ENCODE measurements around the gene FANCE. TPM values are rescaled to one million over a fixed set of nuclear protein-coding genes. Genes with fewer than 3 reads are reported as not detected.
"Not testable (repeated sequence)": the region's sequence is repeated elsewhere in the genome, so short reads cannot be mapped to it uniquely, and the experiment has no call there.

FANCE gene
- total RNA-seq, 1 donor from 2014 or later = 9.3 TPM

GRCh38 chr6:35514587-35514986 lies 62.4 kb downstream of the FANCE start:
- no peak for DNase-seq (ENCODE audit: low spot score)
- Mint-ChIP-seq H3K4me1 (peaks cover 16% of the 10 kb centered on the region), H3K4me3 (no peak overlapping the region), H3K27me3 (ENCODE audit: insufficient read depth, low read depth) (peaks cover 16% of the 10 kb centered on the region), H3K27ac (no peak overlapping the region), H3K36me3 (no peaks in the 10 kb centered on the region), H3K9me3 (no peaks in the 10 kb centered on the region)
- Histone ChIP-seq H3K4me1 (peaks cover 16% of the 10 kb centered on the region), H3K9ac (no peak overlapping the region), H3K27me3 (no peaks in the 10 kb centered on the region), H3K9me3 (ENCODE audit: low read depth) (no peaks in the 10 kb centered on the region), H3K4me2 (no peak overlapping the region), H3K36me3 (no peaks in the 10 kb centered on the region), H2AFZ (replicated peaks) (no peak overlapping the region), H3K79me2 (ENCODE audit: low read depth) (no peaks in the 10 kb centered on the region), H3K4me3 (no peak overlapping the region), H4K20me1 (ENCODE audit: low read depth) (no peaks in the 10 kb centered on the region), H3F3A (ENCODE audit: low read depth) (peaks cover 6% of the 10 kb centered on the region), H3K27ac (no peak overlapping the region)
- no peak for TF ChIP-seq EZH2phosphoT487 (IDR thresholded peaks at IDR 0.05)
- TF ChIP-seq EZH2 (IDR thresholded peaks at IDR 0.05) = no peak
- TF ChIP-seq CTCF (IDR thresholded peaks at IDR 0.05) = no peak

DNA sequence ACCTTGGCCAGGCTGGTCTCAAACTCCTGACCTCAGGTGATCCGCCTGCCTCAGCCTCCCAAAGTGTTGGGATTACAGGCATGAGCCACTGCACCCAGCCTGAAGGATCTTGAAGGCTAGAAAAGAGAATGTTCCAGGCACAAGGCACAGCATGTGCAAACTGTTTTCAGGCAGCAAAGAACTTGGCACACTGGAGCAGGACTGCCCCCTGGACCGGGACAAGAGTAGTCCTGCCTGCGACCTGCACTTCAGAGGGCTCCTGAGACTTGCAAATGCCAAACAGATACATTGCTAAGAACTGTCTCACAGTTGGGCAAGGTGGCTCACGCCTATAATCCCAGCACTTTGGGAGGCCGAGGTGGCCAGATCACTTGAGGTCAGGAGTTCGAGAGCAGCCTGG lies 63.8 kb downstream of the FANCE start:
- not testable (repeated sequence) for H3K4me3 Mint-ChIP-seq; H3K9ac ChIP-seq; H3K4me3 ChIP-seq; H3K27ac Mint-ChIP-seq; H2AFZ ChIP-seq (replicated peaks); H3K36me3 Mint-ChIP-seq; H3K36me3 ChIP-seq; H3F3A ChIP-seq (ENCODE audit: low read depth); H3K9me3 ChIP-seq (ENCODE audit: low read depth); H4K20me1 ChIP-seq (ENCODE audit: low read depth); H3K79me2 ChIP-seq (ENCODE audit: low read depth); H3K9me3 Mint-ChIP-seq; H3K4me2 ChIP-seq; DNase-seq (ENCODE audit: low spot score); H3K27me3 ChIP-seq; H3K27ac ChIP-seq
- Mint-ChIP-seq H3K4me1 (peaks cover 13% of the 10 kb centered on the region), H3K27me3 (ENCODE audit: insufficient read depth, low read depth) (peaks cover 11% of the 10 kb centered on the region)
- H3K4me1 ChIP-seq = peaks cover 10% of the 10 kb centered on the region

Small RNA genes within 50 kb of the gene (microRNA-seq; reads per million reads assigned to microRNA genes)
- not detected for gene MIR7111

Small RNA genes within 50 kb of the gene (small RNA-seq; reads per million reads assigned to genes)
- not detected for gene MIR7111

Other genes starting within 250 kb of the FANCE start
- 9.0 and 11.4 TPM in 2 replicates for gene SCUBE3, start 238.4 kb upstream of the FANCE start, total RNA-seq (ENCODE audit: low replicate concordance)
- gene ZNF76, start 192.6 kb upstream of the FANCE start, total RNA-seq (ENCODE audit: low replicate concordance) = 14.8 and 27.0 TPM in 2 replicates
- gene DEF6, start 154.5 kb upstream of the FANCE start, total RNA-seq (ENCODE audit: low replicate concordance) = 0.17 and 0.19 TPM in 2 replicates
- gene PPARD, start 109.8 kb upstream of the FANCE start, total RNA-seq (ENCODE audit: low replicate concordance) = 4.9 and 8.2 TPM in 2 replicates
- gene RPL10A, start 16.1 kb downstream of the FANCE start, total RNA-seq (ENCODE audit: low replicate concordance) = 2,002 and 2,026 TPM in 2 replicates
- gene TEAD3, start 44.7 kb downstream of the FANCE start, total RNA-seq (ENCODE audit: low replicate concordance) = 9.7 and 23.5 TPM in 2 replicates
- 0.46 TPM in 1 of 2 replicates, not detected in the other for gene TULP1, start 60.6 kb downstream of the FANCE start, total RNA-seq (ENCODE audit: low replicate concordance)
- gene FKBP5, start 236.6 kb downstream of the FANCE start, total RNA-seq (ENCODE audit: low replicate concordance) = 19.8 and 20.9 TPM in 2 replicates

Data from neural progenitor cell (in vitro differentiated cells).